NCI-H1048 (cell line): ENCODE data around the gene ETFBKMT.
"Not testable (repeated sequence)": the region's sequence is repeated elsewhere in the genome, so short reads cannot be mapped to it uniquely, and the experiment has no call there.

Experiments
- DNase-seq: peaks from one replicate; lab custom pipeline; 2025; lab: John Stamatoyannopoulos, UW

ETFBKMT gene

GRCh38 chr12:31655792-31656191 lies 3.7 kb upstream of the ETFBKMT start:
- DNase-seq: no peak

GRCh38 chr12:31658471-31659086 lies 909 bp upstream of the ETFBKMT start:
- no peak for DNase-seq

GRCh38 chr12:31662176-31662849 lies 2.8 kb downstream of the ETFBKMT start:
- no peak for DNase-seq

- DNase-seq: no peak
Measured at GRCh38 chr12:31663576-31663975, 4.1 kb downstream of the ETFBKMT start.

- no peak for DNase-seq
Measured at GRCh38 chr12:31664038-31664437, 4.5 kb downstream of the ETFBKMT start.

- DNase-seq: no peak
Measured at GRCh38 chr12:31669020-31669419, 9.5 kb downstream of the ETFBKMT start.

GRCh38 chr12:31669582-31669981 lies 10.1 kb downstream of the ETFBKMT start:
- not testable (repeated sequence) for DNase-seq

GRCh38 chr12:31672521-31672920 lies 13.0 kb downstream of the ETFBKMT start:
- DNase-seq: no peak

GRCh38 chr12:31682136-31682962 lies 22.9 kb downstream of the ETFBKMT start:
- peak; percentile 25 for DNase-seq

- DNase-seq: no peak
Measured at GRCh38 chr12:31685801-31686200, 26.3 kb downstream of the ETFBKMT start.

GRCh38 chr12:31687101-31687527 lies 27.6 kb downstream of the ETFBKMT start:
- no peak for DNase-seq

GRCh38 chr12:31689921-31690320 lies 30.4 kb downstream of the ETFBKMT start:
- not testable (repeated sequence) for DNase-seq

GRCh38 chr12:31702047-31702446 lies 42.6 kb downstream of the ETFBKMT start:
- no peak for DNase-seq

GRCh38 chr12:31705621-31706020 lies 46.1 kb downstream of the ETFBKMT start:
- no peak for DNase-seq

- not testable (repeated sequence) for DNase-seq
Measured at GRCh38 chr12:31708118-31708517, 48.6 kb downstream of the ETFBKMT start.

GRCh38 chr12:31710021-31710818 lies 50.7 kb downstream of the ETFBKMT start:
- no peak for DNase-seq

- no peak for DNase-seq
Measured at GRCh38 chr12:31712877-31713276, 53.4 kb downstream of the ETFBKMT start.

- no peak for DNase-seq
Measured at GRCh38 chr12:31714406-31715271, 55.2 kb downstream of the ETFBKMT start.

GRCh38 chr12:31715283-31715825 lies 55.9 kb downstream of the ETFBKMT start:
- no peak for DNase-seq

GRCh38 chr12:31716998-31717397 lies 57.5 kb downstream of the ETFBKMT start:
- not testable (repeated sequence) for DNase-seq
